Urothelium cell line (cell line): ENCODE results near the gene HTRA3.

Source experiments
- DNase-seq: peaks from one replicate; pipeline ENCODE4 v3.0.0; 2011; ENCODE audit warnings: low spot score, mixed read lengths
- FAIRE-seq: peaks from 2 replicates; lab custom pipeline; 2011; peaks lifted over from hg19 to GRCh38; lab: Jason Lieb, UNC

HTRA3 gene

DNA sequence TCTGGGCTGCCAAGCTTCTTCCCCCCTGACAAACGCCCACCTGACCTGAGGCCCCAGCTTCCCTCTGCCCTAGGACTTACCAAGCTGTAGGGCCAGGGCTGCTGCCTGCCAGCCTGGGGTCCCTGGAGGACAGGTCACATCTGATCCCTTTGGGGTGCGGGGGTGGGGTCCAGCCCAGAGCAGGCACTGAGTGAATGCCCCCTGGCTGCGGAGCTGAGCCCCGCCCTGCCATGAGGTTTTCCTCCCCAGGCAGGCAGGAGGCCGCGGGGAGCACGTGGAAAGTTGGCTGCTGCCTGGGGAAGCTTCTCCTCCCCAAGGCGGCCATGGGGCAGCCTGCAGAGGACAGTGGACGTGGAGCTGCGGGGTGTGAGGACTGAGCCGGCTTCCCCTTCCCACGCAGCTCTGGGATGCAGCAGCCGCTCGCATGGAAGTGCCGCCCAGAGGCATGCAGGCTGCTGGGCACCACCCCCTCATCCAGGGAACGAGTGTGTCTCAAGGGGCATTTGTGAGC is 37.0 kb downstream of the HTRA3 start:
- no peak for FAIRE-seq
- no peak for DNase-seq

DNA sequence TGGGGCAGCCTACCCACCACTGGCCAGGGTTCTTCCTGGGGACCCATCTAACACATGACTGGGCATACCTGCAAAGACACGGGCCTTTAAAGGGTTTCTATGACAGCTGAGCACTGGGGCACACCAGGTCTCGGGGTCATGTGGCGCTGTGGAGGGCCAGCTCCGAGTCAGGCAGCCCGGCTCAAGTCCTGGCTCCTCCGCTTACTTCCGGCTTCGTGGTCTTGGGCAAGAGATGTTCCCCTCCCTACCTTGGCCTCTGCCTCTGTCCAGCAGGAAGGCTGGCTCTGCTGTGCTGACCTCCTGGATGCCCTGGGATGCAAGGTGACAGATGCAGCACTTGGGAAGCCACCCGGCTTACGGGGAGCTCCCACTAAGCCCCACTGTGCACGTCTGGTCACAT is 37.6 kb downstream of the HTRA3 start:
- FAIRE-seq (no peak), DNase-seq (no peak)

DNA sequence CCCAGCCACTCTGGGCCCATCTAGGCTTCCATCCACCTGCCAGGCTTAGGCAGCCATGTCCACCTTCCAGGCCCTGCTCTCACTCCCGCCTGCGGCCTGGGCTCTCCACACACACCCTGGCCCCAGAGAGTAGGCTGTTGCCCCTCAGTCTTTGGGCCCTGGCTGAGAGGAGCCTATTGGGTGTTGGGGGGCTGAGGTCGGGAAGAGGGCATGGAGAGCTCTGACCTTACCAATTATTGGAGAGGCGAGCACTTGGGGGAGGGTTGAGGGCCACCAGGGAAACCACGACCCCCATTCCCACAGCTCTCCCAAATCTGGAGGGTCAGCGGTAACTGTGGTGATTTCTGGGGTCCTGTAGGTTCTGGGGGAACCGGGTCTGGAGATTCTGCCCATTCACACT is 38.2 kb downstream of the HTRA3 start:
- DNase-seq (no peak), FAIRE-seq (no peak)

DNA sequence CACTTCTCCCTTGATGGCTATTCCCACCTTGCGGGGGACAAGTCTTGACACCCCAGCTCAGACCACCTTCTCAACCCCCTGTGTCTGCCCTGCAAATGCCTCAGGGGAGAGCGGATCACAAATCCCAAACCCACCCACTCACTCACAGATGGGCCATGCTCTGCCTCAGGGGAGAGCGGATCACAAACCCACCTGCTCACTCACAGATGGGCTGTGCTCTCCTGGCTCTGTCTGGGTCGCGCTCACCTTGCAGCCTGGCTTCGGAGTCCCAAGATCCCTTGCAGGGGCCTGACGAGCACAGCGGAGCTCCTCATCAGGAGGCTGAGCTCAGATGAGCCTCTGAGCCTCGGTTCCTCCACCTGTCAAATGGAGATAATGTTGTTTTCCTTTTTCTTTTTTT is 38.6 kb downstream of the HTRA3 start:
- FAIRE-seq (no peak), DNase-seq (no peak)

DNA sequence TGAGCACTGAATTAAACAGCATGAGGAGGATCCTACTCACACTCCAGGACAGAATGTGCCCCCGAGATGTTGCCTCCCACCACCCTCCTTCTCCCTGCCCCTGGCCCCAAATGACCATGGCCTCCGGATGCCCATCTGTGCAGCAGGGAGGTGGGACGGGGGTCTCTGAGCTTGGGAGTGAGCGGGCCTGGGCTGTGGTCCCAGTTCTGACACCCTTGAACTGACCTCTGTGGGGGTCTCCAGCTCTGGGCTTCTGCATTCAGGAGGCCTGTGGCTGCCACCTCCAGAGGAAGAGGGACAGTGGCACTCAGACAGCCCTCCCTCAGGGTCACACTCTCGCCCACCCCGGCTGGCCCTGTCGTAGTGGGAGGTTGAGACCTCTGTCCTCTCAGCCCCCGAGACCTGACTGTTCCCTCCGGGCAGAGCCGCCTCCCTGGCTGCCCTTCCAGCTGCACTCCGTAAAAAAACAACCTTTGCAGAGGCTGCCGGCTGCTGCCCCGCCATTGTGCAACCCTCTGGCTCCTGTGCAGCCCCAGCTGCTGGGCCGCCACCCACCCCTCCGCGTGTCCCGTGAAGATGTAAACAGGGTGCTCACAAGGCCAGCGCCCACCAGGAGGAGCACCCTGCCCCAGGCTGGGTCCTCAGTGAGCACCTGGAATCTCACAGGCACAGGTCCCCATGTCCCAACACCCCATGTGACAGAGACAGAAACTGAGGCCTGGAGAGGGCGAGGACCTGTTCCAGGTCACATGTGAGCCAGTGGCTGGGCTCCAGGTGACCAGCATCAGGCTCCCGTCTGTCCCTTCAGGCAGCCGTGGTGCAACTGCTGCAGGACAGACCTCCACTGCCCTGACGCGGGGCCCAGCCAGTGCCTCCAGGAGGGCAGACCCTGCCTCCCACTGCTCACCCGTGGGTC is 39.6 kb downstream of the HTRA3 start:
- DNase-seq (no peak), FAIRE-seq (no peak)

DNA sequence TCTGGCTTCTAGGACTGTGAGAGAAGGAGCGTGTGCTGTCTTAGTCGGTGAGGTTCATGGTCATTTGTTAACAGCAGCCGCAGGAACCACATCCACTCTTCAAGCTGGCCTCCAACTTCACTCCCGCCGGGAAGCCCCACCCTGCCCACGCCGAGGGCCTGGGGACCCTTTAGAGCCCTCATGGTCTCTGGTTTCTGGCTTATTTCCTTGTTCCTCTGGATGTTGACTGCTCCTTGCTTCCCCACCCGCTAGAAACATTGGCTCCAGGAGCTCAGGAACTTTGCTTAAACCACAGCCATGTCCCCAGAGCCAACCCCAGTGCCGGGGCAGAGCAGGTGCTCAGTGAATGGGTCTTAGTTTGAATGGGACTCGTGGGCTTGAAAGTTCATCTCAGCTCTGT is 40.8 kb downstream of the HTRA3 start:
- FAIRE-seq (no peak), DNase-seq (no peak)

DNA sequence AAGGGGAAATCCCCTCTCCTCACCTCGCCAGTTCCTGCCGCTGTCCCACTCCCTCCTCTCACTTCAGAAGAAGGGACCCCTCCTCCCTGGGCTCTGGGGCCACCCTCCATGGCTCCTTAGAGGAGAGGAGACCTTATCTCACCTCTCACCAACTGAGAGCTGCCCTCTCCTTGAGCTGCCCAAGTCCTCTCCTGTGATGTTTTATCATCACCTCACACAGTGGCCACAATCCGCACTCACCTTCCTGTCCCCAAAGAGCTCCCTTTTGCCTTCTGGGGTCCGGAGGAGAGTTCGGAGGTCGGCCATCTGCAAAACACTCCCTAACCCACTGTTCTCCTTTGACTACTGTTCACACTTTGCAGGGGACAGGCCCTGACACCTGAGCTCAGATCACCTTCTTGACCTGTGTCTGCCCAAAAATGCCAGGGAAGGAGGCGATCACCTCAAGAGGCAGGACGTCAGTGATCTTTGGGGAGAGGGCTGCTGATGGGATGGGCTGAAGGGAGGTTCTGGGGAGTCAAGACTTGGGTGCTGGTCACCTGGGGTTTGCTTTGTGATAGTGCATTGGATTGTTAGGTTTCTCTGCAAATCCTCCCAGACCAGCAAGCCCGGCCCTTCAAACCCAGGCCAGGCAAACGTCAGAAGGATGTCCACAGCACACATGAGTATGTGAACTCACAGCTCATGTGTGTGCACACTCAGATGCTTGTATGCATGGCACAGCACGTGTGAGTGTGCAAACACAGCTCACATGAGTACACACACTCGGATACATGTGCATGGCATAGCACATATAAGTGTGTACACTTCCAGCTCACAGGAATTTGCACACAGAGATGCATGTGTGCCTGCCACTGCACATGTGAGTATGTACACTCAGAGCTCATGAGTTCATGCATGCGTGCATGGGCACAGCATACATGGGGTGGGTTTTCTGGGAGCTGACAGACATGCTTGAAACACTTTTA is 41.8 kb downstream of the HTRA3 start:
- no peak for FAIRE-seq
- DNase-seq, result no peak

DNA sequence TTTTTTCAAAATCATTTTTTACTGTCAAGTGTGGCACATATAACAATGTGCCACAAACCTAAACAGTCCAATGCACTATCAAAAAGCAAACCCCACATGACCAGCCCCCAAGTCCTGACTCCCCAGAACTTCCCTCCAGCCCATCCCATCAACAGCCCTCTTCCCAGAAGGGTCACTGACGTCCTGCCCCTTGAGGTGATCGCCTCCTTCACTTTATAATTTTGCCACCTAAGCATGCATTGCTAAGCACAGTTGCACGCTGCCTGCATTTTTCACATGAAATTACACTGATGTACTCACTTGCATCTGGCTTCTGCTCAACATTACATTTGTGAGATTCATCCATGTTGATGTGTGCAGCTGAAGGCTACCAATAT is 42.5 kb downstream of the HTRA3 start:
- FAIRE-seq (peak; percentile 72), DNase-seq (no peak)

DNA sequence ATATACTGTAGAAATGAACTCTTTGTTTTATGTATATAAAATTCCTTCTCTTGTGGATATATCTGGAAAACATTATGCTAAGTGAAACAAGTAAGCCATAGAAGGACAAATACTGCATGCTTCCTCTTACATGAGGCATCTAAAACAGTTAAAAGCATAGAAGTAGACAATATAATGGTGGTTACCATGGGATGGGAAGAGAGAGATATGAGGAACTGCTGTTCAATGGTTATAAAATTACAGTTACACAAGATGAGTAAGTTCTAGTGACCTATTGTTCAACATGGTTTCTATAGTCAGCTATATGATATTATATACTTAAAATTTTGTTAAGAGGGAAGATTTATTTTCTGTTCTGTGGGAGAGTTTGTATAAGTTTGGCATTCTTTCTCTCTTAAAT is 43.4 kb downstream of the HTRA3 start:
- DNase-seq, result no peak
- FAIRE-seq, result no peak

DNA sequence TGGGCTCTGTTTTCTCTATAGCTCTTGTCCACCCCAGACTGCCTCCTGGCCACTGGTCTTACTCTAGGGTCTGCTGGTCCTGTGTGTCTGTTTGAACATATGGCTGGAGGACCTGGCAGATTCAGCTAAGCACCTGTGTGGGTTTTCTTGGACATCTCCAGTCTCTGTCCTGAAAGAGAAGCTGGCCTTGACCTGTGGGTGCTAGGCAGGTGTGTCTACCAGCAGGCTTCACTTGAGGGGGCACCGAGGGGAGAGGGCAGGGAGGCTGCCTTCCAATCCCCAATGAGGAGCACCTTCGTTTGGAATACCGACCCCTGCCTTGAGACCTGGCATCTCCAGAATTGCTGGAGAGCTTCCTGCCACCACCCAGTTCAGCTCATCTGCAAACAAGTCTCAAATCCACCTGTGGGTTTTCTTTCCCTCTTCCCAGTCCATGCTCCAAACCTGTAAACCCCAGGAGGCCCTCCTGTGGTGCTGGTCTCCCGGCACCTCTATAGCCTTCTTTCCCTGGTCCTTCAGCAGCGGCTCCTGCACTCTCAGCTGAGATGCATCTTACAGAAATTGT is 45.2 kb downstream of the HTRA3 start:
- FAIRE-seq, result no peak
- no peak for DNase-seq

DNA sequence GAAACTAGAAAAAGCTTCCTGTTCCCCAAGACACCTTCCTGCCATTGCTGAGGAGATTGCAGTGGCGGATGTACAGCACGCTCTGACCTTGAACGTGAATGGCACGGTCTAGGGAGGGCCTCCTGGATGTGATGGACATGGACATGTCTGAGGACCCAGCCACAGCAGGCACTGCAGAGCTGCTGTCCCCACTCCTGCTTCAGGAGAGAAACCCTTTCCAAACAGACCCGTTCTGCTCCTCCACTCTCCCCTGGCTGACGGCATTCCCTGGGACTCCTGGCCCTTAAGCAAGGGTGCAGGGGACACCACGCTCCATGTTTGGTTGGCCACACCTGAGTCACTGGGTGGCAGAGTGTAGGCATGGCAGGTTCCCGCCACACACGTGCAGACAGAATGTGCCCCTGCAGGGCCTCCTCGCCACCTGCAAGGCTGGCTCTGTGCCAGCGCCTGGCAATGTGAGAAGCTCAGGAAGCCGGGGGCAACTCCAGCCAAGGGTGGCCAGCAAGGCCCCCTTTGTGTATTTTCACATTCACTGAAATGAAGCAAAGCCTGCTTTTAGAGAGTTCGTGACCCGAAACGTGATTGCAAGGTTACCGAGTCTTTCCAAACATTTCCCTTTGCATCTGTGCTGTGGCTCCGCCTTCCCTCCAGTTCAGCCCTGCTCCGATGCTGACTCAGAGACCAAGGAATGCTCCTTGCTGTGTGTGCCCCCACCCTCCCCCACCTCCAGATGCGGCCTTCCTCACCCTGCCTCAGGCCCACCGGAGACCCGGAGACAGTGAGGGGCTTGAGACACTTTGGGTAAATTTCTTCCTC is 46.1 kb downstream of the HTRA3 start:
- DNase-seq (peak; percentile 85), FAIRE-seq (peak; percentile 92)

DNA sequence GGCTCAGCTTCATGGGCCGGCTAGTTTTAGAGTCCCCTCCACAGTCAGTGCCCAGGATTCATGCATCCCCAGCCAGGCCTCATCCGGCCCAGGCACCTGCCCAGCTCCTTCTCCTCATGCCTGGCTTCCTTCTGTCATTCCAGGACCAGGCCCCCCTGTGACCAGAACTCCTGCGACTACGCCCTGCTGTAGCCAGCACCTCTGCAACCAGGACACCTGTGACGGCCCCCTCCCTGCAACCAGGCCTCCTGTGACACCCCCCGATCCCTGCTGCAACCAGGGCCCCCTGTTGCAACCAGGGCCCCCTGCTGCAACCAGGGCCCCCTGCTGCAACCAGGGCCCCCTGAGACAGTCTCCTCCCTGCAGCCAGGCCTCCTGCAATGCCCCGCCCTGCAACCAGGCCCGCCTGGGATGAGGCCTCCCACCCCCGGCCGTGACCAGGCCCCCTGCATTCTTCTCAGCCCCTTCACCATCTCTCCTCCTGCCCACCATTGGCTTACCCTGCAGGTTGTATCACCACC is 46.8 kb downstream of the HTRA3 start:
- DNase-seq (peak; percentile 55), FAIRE-seq (no peak)

DNA sequence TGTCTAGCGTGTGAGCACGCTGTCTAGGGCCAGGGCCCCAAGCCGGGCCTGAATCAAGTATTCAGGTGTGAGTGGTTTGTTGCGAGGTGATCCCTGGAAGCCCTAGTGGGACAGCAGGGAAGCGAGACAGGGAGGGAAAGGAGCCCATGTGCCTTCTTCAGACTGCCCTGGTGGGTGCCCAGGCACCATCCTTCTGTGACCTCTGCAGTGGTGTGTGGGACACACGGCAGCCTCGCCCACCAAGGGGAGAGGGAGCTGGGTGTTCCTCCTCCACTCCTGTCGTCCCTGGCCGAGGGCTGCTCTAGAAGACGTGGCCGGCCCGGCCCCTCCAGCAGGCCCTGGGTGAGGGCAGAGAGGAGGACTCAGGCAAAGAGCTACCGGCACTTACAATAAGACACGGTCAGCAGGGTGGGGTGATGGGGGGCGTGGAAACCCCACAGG is 47.4 kb downstream of the HTRA3 start:
- DNase-seq (no peak), FAIRE-seq (no peak)

DNA sequence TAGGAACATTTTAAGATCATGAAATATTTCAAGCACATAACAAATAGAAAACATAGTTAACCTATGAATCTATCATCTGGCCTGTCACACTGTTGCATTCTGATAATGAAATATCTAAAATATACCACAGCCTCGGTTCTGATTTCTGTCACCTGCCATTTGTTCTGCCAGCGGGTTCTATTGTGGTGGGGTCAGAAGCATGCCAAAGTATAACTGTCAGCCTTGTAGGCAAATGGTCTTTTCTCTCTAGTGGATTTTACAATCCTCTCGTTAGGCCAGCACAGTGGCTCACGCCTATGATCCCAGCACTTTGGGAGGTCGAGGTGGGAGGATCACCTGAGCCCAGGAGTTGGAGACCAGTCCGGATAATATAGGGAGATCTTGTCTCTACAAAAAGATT is 47.9 kb downstream of the HTRA3 start:
- DNase-seq, result no peak
- FAIRE-seq, result no peak

DNA sequence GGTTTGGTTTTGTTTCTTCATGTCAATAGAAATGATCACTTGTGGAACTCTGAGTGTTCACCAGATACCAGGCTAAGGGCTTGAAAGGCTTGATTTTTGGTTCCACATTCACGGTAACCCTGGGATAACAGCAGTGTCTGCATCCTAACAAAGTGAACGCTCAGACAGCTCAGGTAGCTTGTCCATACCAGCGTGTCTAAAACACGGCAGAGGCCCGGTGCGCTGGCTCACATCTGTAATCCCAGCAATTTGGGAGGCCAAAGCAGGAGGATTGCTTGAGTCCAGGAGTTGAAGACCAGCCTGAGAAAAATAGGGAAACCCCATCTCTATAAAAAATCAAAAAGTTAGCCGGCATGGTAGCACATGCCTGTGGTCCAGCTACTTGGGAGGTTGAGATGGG is 49.0 kb downstream of the HTRA3 start:
- FAIRE-seq (no peak), DNase-seq (no peak)

DNA sequence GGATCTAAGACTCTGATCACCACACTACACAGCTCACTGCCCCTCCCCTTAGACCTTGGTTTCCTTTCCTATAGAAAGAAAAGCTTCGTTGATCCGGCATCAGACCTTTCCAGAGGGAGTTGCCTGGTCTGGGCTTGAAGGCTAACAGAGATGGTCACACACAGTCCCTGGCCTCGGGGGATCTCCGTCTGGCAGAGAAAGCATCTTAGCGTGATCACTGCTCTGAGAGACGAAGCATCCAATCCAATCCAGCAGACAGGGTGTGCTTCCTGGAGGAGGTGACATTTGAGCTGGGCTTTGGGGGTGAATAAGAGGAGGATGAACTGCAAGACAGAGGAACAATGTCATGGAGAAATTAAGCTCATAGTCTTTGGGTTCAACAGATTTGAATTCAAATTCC is 49.5 kb downstream of the HTRA3 start:
- FAIRE-seq (no peak), DNase-seq (no peak)

DNA sequence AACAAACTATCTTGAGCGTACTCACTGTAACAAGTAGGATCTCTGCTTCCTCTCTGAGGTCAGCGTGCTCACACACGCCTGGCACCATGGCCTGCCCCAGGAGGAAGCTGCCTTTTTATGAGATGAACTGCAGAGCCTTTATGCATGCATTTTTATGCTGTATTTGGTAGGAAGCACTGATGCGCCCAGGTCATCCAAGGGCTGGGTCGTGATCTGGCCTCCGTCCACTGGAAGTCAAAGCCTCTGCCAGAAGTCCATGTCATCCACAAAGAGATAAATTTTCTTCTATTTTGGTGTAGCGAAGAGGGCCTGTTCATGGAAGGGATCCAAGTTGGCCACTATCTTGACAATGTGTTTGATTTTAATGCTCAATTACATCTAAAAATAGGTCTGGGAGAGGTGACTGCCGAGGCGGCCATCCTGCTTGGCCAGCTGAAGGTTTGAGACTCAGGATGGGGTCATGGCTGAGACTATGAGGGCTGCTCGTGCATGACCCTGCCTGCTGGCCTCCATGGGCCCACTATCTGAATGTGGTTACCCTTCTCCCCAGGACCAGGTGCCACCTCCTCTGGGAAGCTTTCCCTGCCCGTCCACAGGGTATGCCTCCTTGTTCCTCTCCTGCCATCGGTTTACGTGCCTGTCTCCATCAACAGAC is 50.3 kb downstream of the HTRA3 start:
- DNase-seq, result no peak
- no peak for FAIRE-seq

DNA sequence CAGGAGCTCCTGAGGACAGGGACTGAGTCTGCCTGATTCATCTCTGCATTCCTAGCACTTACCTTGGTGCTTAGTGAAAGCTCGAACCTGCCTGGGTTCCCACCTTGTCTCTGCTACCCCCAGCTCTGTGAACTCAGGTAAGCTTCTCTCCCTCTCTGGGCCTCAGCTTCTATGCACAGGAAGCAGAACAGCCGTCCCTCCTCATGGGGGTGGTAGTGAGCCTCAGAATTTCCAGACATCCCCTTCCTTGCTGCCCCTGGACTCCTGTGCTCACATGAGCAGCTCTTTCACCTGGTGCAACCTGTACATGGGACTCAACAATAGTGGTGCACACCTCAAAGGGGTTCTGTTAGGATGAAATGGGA is 50.8 kb downstream of the HTRA3 start:
- FAIRE-seq (no peak), DNase-seq (no peak)

DNA sequence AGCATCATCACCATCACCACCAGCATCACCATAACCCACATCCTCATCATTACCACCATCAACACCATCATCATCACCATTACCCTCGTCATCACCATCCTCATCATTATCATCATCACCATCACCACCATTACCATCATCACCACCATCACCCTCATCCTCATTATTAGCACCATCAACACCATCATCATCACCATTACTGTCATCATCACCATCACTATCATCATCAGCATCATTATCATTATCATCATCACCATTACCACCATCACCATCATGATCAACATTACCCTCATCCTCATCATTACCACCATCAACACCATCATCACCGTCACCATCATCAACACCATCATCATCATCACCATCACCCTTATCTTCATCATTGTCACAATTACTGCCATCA is 51.7 kb downstream of the HTRA3 start:
- DNase-seq (no peak), FAIRE-seq (peak; percentile 99)

DNA sequence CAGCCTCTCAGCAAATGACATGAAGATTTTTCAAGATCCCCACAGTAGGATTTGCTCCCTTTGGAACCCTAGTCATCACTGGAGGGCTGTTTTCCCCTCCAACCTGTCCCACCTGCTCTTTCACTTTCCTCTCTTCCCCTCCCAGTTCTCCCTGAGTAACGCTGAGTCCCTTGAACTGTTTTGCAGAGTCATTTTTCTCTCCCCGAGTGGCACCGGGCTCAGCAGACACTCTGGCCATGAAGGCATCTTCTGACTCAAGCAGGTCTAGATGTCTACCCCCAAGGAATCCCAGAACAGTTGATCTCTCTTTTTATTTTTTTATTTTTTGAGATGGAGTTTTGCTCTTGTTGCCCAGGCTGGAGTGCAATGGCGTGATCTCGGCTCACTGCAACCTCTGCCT is 52.2 kb downstream of the HTRA3 start:
- no peak for DNase-seq
- FAIRE-seq, result no peak
